Measurements from ENCODE around the gene SFXN1.

DNA sequence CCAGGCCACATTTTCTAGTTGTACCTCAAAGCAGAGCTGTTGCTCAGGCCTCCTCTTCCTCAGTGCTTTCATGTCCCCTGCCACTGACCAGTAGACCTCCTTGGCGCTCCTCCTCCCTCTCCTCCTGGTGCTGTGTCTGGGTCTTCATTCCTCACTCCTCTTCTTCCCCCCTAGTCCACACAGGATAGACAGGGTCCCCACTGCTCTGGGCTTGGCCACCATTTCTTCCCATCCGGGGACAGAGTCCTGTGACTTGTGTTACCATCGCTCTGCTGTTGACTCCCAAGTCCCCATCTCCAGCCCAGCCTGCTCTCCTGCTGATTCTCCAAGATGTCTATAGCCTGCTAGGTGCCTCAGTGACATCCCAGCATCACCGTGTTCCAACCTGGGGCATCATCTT lies 91.3 kb downstream of the SFXN1 start:
- TF ChIP-seq, protein P1, sequence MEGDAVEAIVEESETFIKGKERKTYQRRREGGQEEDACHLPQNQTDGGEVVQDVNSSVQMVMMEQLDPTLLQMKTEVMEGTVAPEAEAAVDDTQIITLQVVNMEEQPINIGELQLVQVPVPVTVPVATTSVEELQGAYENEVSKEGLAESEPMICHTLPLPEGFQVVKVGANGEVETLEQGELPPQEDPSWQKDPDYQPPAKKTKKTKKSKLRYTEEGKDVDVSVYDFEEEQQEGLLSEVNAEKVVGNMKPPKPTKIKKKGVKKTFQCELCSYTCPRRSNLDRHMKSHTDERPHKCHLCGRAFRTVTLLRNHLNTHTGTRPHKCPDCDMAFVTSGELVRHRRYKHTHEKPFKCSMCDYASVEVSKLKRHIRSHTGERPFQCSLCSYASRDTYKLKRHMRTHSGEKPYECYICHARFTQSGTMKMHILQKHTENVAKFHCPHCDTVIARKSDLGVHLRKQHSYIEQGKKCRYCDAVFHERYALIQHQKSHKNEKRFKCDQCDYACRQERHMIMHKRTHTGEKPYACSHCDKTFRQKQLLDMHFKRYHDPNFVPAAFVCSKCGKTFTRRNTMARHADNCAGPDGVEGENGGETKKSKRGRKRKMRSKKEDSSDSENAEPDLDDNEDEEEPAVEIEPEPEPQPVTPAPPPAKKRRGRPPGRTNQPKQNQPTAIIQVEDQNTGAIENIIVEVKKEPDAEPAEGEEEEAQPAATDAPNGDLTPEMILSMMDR (conservative IDR thresholded peaks at IDR 0.05), result no peak
- TF ChIP-seq EZH2 (IDR thresholded peaks at IDR 0.05; ENCODE audit: low read depth), result no peak
